AG09309 (cell line): ENCODE data around the gene TAF13.

ENCODE experiments used
- DNase-seq: peaks from one replicate; pipeline ENCODE4 v3.0.0-alpha.2; 2010; ENCODE audit warnings: low read depth
- H3K4me3 ChIP-seq: 2 replicates; pipeline ENCODE4 v1.5.1; 2011; ENCODE audit warnings: mild to moderate bottlenecking, low read depth, low read length, moderate library complexity; ENCODE audit not compliant: control insufficient read depth
- CTCF ChIP-seq: IDR thresholded peaks from 2 replicates; pipeline ENCODE4 v1.5.1; 2011; ENCODE audit warnings: mild to moderate bottlenecking, low read depth, low read length, inconsistent platforms; ENCODE audit not compliant: insufficient read depth, control insufficient read depth; ENCODE audit errors: missing control alignments

TAF13 gene

GRCh38 chr1:109105881-109106280 lies 30.1 kb upstream of the TAF13 start:
- H3K4me3 ChIP-seq, result no peak overlapping the region
- no peak for TF ChIP-seq CTCF
- DNase-seq, result no peak

- DNase-seq, result no peak
- TF ChIP-seq CTCF, result no peak
Observed at GRCh38 chr1:109104364-109105151, 28.8 kb upstream of the TAF13 start.

GRCh38 chr1:109099938-109100773 lies 24.4 kb upstream of the TAF13 start:
- peak; percentile 90 for TF ChIP-seq CTCF
- peak; percentile 89 for DNase-seq
- H3K4me3 ChIP-seq, result peak overlapping the region; percentile 90

More at GRCh38 chr1:109104364-109105151, 28.8 kb upstream of the TAF13 start:
- H3K4me3 ChIP-seq, result no peak overlapping the region

GRCh38 chr1:109096120-109096519 lies 20.3 kb upstream of the TAF13 start:
- DNase-seq, result no peak
- H3K4me3 ChIP-seq, result no peak overlapping the region
- no peak for TF ChIP-seq CTCF

- TF ChIP-seq CTCF, result no peak
- no peak overlapping the region for H3K4me3 ChIP-seq
- DNase-seq, result no peak
Observed at GRCh38 chr1:109095631-109096030, 19.8 kb upstream of the TAF13 start.

GRCh38 chr1:109094871-109095270 lies 19.1 kb upstream of the TAF13 start:
- H3K4me3 ChIP-seq, result no peak overlapping the region
- no peak for TF ChIP-seq CTCF
- DNase-seq, result no peak
